DOHH2 (cell line): ENCODE measurements around the gene PPP2R5A.
"Not testable (repeated sequence)": the region's sequence is repeated elsewhere in the genome, so short reads cannot be mapped to it uniquely, and the experiment has no call there.

Source experiments
- CTCF ChIP-seq: fragments of 200-600 bp; sonication (generic); IDR thresholded peaks from one replicate; pipeline ENCODE4 v1.5.1; 2014; ENCODE audit warnings: antibody characterized with exemption, mild to moderate bottlenecking, low read depth, low read length; ENCODE audit not compliant: poor library complexity, severe bottlenecking
- EZH2phosphoT487 ChIP-seq: fragments of 200-600 bp; sonication (generic); IDR thresholded peaks from 2 replicates; pipeline ENCODE4 v1.6.1; 2017; ENCODE audit warnings: borderline replicate concordance, mild to moderate bottlenecking, antibody characterized with exemption, low read length, moderate library complexity, mixed read lengths

GRCh38 chr1:212305984-212306452 lies 20.8 kb downstream of the PPP2R5A start:
- TF ChIP-seq EZH2phosphoT487, CTCF: not testable (repeated sequence)
